ENCODE measurements around the gene HARBI1.
A peak's percentile ranks its signal among the peaks of the same experiment; 100 is the strongest.

HARBI1 gene

DNA sequence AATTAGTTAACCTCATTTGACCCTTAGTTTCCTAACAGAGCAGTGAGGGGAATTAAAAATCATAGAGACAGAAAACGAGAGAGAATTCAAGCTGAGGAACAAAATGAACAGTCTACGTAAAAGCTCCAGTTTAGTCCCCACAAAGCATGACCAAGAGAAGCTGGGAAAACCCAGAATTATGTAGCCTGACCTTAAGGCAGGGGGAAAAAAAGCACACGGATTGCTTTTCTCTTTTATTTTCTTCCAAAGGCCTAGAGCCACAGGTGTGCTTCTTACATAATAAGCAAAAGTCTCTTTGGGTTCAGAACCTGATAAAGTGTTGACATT lies 22.7 kb downstream of the HARBI1 start:
- Histone ChIP-seq H3K27me3 (ENCODE audit: low read depth, low read length) (no peaks in the 10 kb centered on the region), H3K4me3 (ENCODE audit: low read length) (peak overlapping the region; percentile 87), H3K79me2 (ENCODE audit: low read length) (peaks cover 45% of the 10 kb centered on the region), H3K36me3 (replicated peaks; ENCODE audit: low read depth, low read length) (no peaks in the 10 kb centered on the region), H3K27ac (ENCODE audit: low read length) (peak overlapping the region; percentile 45), H3K4me1 (ENCODE audit: low read length) (peaks cover 13% of the 10 kb centered on the region), H4K20me1 (ENCODE audit: insufficient read depth, low read length) (no peaks in the 10 kb centered on the region), H2AFZ (ENCODE audit: low read depth, low read length) (peak overlapping the region; percentile 92), H3K4me2 (ENCODE audit: low read length) (peak overlapping the region; percentile 93), H3K9ac (ENCODE audit: low read length) (peak overlapping the region; percentile 82), H3K9me3 (ENCODE audit: insufficient read depth, low read length) (no peaks in the 10 kb centered on the region)
- TF ChIP-seq, protein P1, sequence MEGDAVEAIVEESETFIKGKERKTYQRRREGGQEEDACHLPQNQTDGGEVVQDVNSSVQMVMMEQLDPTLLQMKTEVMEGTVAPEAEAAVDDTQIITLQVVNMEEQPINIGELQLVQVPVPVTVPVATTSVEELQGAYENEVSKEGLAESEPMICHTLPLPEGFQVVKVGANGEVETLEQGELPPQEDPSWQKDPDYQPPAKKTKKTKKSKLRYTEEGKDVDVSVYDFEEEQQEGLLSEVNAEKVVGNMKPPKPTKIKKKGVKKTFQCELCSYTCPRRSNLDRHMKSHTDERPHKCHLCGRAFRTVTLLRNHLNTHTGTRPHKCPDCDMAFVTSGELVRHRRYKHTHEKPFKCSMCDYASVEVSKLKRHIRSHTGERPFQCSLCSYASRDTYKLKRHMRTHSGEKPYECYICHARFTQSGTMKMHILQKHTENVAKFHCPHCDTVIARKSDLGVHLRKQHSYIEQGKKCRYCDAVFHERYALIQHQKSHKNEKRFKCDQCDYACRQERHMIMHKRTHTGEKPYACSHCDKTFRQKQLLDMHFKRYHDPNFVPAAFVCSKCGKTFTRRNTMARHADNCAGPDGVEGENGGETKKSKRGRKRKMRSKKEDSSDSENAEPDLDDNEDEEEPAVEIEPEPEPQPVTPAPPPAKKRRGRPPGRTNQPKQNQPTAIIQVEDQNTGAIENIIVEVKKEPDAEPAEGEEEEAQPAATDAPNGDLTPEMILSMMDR (IDR thresholded peaks at IDR 0.05; ENCODE audit: low read depth, low read length): no peak
- no peak for TF ChIP-seq EZH2phosphoT487 (IDR thresholded peaks at IDR 0.05; ENCODE audit: low read depth)

DNA sequence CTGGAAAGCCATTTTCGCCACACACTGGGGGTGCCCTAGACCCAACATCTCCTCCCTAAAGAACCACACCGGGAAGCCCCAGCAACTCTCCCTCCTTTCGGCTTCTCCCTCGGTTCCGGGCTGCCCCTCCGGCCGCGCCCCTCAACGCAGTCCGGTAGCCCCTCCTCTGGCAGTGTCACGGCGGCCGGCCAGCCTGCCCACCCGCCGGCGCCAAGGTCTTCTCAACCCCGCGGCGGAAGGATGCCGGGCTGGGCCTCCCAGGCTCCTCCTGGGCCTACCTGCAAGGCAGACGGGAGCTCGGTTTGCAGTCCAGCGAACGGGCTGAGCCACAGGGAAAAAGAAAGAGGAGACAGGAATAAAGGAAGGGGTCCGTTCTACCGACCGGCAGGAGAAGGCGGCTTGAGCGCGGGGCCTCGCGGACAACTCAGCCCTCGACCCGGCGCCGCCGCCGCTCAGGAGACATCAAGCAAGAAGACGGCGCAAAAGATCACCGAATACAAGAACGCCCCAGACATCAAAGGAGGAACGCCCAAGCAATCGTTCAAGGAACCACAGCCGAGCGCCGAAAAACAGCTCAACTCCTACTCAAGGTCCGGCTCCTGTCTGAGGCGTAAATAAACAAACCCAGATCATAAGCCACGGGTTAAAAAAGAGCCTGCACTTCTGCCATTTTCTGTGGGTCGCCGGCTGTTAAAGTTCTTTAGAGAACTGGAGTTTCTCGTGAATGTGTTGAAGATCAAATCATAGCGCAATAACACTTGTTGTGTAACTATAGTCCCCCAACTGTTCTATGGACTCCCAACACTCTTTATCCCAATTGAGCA lies 23.3 kb downstream of the HARBI1 start, which contains the start of gene AMBRA1:
TSS of gene AMBRA1 (minus strand) at position 474 of the 824 bp plus-strand sequence. CDS start 45,643 bp downstream, outside the sequence.
- Histone ChIP-seq H3K4me3 (ENCODE audit: low read length) (peak within 1 kb of the TSS; percentile 87), H2AFZ (ENCODE audit: low read depth, low read length) (peak within 1 kb of the TSS; percentile 92), H3K9me3 (ENCODE audit: insufficient read depth, low read length) (no peaks in the 10 kb centered on the region), H3K27ac (ENCODE audit: low read length) (peak within 1 kb of the TSS; percentile 45), H3K4me1 (ENCODE audit: low read length) (peaks cover 13% of the 10 kb centered on the region), H3K4me2 (ENCODE audit: low read length) (peak within 1 kb of the TSS; percentile 93), H3K36me3 (replicated peaks; ENCODE audit: low read depth, low read length) (no peaks in the 10 kb centered on the region), H4K20me1 (ENCODE audit: insufficient read depth, low read length) (0 out of 2 replicates have a peak, but pooled peaks cover 4% of the 10 kb centered on the region), H3K79me2 (ENCODE audit: low read length) (peaks cover 51% of the 10 kb centered on the region), H3K9ac (ENCODE audit: low read length) (peak within 1 kb of the TSS; percentile 82), H3K27me3 (ENCODE audit: low read depth, low read length) (no peaks in the 10 kb centered on the region)
- TF ChIP-seq, protein P1 (IDR thresholded peaks at IDR 0.05; ENCODE audit: low read depth, low read length): no peak
- TF ChIP-seq EZH2phosphoT487 (IDR thresholded peaks at IDR 0.05; ENCODE audit: low read depth): no peak

DNA sequence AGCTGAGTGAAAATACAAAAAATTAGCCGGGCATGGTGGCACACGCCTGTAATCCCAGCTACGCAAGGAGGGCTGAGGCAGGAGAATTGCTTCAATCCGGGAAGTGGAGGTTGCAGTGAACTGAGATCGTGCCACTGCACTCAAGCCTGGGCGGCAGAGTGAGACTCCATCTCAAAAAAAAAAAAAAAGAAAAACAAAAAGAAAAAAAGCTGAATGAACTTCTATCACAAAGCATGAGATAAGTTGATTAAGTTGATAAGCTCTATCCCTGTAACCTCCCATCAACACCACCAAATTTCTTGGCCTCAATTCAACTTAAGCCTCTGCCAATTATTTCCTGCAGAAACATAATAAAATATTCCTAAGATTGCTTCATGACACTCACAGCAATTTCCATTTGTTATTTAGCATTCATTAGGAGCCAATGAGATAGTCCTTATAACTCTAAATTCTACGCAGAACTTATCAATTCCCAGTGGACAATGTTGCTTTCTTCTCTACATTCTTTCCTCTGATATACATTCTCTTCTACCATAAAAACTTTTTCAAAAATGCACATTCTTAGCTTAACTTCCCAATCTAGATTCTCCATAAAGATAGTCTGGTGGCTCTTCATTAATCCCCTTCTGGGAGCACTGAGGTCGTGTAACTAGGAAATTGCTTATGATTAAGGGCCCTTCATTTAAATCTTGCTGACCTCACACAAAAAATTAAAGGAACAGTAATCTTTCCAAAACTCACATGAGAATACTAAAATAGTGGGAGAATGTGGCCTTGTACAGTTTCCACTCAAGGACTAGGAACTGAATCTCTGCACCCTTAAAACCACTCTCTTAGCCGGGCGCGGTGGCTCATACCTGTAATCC lies 26.1 kb downstream of the HARBI1 start:
- H2AFZ ChIP-seq (ENCODE audit: low read depth, low read length): no peak overlapping the region
- peaks cover 13% of the 10 kb centered on the region for H3K4me1 ChIP-seq (ENCODE audit: low read length)
- no peak overlapping the region for H3K27ac ChIP-seq (ENCODE audit: low read length)
- H4K20me1 ChIP-seq (ENCODE audit: insufficient read depth, low read length): 0 out of 2 replicates have a peak, but pooled peaks cover 10% of the 10 kb centered on the region
- H3K9me3 ChIP-seq (ENCODE audit: insufficient read depth, low read length): no peaks in the 10 kb centered on the region
- peaks cover 9% of the 10 kb centered on the region for H3K36me3 ChIP-seq (replicated peaks; ENCODE audit: low read depth, low read length)
- TF ChIP-seq EZH2phosphoT487 (IDR thresholded peaks at IDR 0.05; ENCODE audit: low read depth): no peak
- TF ChIP-seq, protein P1 (IDR thresholded peaks at IDR 0.05; ENCODE audit: low read depth, low read length): no peak
- H3K27me3 ChIP-seq (ENCODE audit: low read depth, low read length): no peaks in the 10 kb centered on the region
- H3K4me3 ChIP-seq (ENCODE audit: low read length): no peak overlapping the region
- H3K4me2 ChIP-seq (ENCODE audit: low read length): no peak overlapping the region
- H3K9ac ChIP-seq (ENCODE audit: low read length): no peak overlapping the region
- peaks cover 78% of the 10 kb centered on the region for H3K79me2 ChIP-seq (ENCODE audit: low read length)

DNA sequence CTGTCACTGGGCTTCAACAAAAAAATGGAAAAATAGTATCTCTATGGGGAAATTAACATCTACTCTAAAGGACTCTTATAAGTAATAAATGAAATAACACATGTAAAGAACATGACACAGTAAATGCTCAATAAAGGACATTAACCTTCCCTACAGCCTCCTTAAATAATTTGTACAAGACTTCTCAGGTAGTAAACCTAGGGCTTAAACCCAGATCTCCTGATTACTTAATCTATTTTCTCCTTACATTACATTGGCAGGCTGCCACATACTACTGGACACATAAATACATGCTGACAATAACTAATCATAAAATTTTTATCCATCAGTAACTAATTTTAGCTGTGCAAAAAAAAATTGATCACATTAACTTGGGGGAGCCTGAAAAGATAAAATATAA lies 28.1 kb downstream of the HARBI1 start:
- H3K9me3 ChIP-seq (ENCODE audit: insufficient read depth, low read length): no peaks in the 10 kb centered on the region
- H3K36me3 ChIP-seq (replicated peaks; ENCODE audit: low read depth, low read length): peaks cover 9% of the 10 kb centered on the region
- no peak overlapping the region for H3K4me3 ChIP-seq (ENCODE audit: low read length)
- H2AFZ ChIP-seq (ENCODE audit: low read depth, low read length): no peak overlapping the region
- H3K4me1 ChIP-seq (ENCODE audit: low read length): peaks cover 7% of the 10 kb centered on the region
- H3K27ac ChIP-seq (ENCODE audit: low read length): no peak overlapping the region
- TF ChIP-seq, protein P1 (IDR thresholded peaks at IDR 0.05; ENCODE audit: low read depth, low read length): no peak
- no peak for TF ChIP-seq EZH2phosphoT487 (IDR thresholded peaks at IDR 0.05; ENCODE audit: low read depth)
- no peak overlapping the region for H3K9ac ChIP-seq (ENCODE audit: low read length)
- H4K20me1 ChIP-seq (ENCODE audit: insufficient read depth, low read length): 0 out of 2 replicates have a peak, but pooled peaks cover 10% of the 10 kb centered on the region
- peaks cover 87% of the 10 kb centered on the region for H3K79me2 ChIP-seq (ENCODE audit: low read length)
- no peaks in the 10 kb centered on the region for H3K27me3 ChIP-seq (ENCODE audit: low read depth, low read length)
- no peak overlapping the region for H3K4me2 ChIP-seq (ENCODE audit: low read length)
